Suppressor macrophage treated with lipopolysaccharide for 4 hours (primary cell): ENCODE measurements around the gene CYSTM1.
"Not testable (repeated sequence)": the region's sequence is repeated elsewhere in the genome, so short reads cannot be mapped to it uniquely, and the experiment has no call there.

Experiments
- DNase-seq: peaks from one replicate; pipeline ENCODE4 v3.0.0-alpha.2; 2020

CYSTM1 gene

GRCh38 chr5:140151144-140152021 lies 23.6 kb upstream of the CYSTM1 start:
- no peak for DNase-seq

GRCh38 chr5:140152022-140152999 lies 22.7 kb upstream of the CYSTM1 start:
- DNase-seq = no peak

GRCh38 chr5:140153255-140153654 lies 21.7 kb upstream of the CYSTM1 start:
- DNase-seq = no peak

GRCh38 chr5:140153905-140154304 lies 21.1 kb upstream of the CYSTM1 start:
- DNase-seq = no peak

- not testable (repeated sequence) for DNase-seq
Observed at GRCh38 chr5:140154710-140155381, 20.1 kb upstream of the CYSTM1 start.

GRCh38 chr5:140157032-140157781 lies 17.8 kb upstream of the CYSTM1 start:
- peak; percentile 93 for DNase-seq

- DNase-seq = no peak
Observed at GRCh38 chr5:140159014-140159927, 15.7 kb upstream of the CYSTM1 start.

GRCh38 chr5:140162275-140162674 lies 12.7 kb upstream of the CYSTM1 start:
- DNase-seq = no peak

- no peak for DNase-seq
Observed at GRCh38 chr5:140162781-140163180, 12.2 kb upstream of the CYSTM1 start.

- DNase-seq = no peak
Observed at GRCh38 chr5:140165101-140165922, 9.7 kb upstream of the CYSTM1 start.

- no peak for DNase-seq
Observed at GRCh38 chr5:140165923-140166270, 9.1 kb upstream of the CYSTM1 start.

GRCh38 chr5:140166911-140167310 lies 8.1 kb upstream of the CYSTM1 start:
- DNase-seq = peak; percentile 68

GRCh38 chr5:140168371-140168770 lies 6.6 kb upstream of the CYSTM1 start:
- no peak for DNase-seq

- DNase-seq = peak; percentile 51
Observed at GRCh38 chr5:140169410-140169809, 5.6 kb upstream of the CYSTM1 start.

GRCh38 chr5:140172483-140172882 lies 2.5 kb upstream of the CYSTM1 start:
- no peak for DNase-seq

- no peak for DNase-seq
Observed at GRCh38 chr5:140174014-140174413, 974 bp upstream of the CYSTM1 start.

- peak; percentile 86 for DNase-seq
Observed at GRCh38 chr5:140175367-140176030, 511 bp downstream of the CYSTM1 start.

- no peak for DNase-seq
Observed at GRCh38 chr5:140176031-140176387, 1.0 kb downstream of the CYSTM1 start.

- DNase-seq = no peak
Observed at GRCh38 chr5:140178086-140178410, 3.1 kb downstream of the CYSTM1 start.
